Aorta (tissue), 5 donors: Measurements from ENCODE around the gene VTI1A. TPM values are rescaled to one million over a fixed set of nuclear protein-coding genes. Genes with fewer than 3 reads are reported as not detected.

Experiments
- ATAC-seq: fragments of 200-7000 bp; cut with Tn5 transposase; one replicate; pipeline ENCODE4 v1.9.1; 2022; ENCODE audit warnings: moderate library complexity; ENCODE audit not compliant: low FRiP score
- DNase-seq, 2 donors: peaks; one replicate each; pipeline ENCODE4 v3.0.0-alpha.2; 2020
- H3K27ac ChIP-seq, 2 donors: one replicate each; pipeline ENCODE4 v1.5.1; 2013; ENCODE audit warnings: low read length in 2 of 2, mild to moderate bottlenecking in 2 of 2, moderate library complexity in 2 of 2, control low read depth in 1 of 2, inconsistent platforms in 1 of 2, low read depth in 1 of 2
- H3K27me3 ChIP-seq, 2 donors: one replicate each; pipeline ENCODE4 v1.6.1; 2013; ENCODE audit warnings: control low read depth in 1 of 2, low read length in 1 of 2, mild to moderate bottlenecking in 1 of 2, moderate library complexity in 1 of 2; ENCODE audit not compliant: insufficient read depth in 2 of 2, control insufficient read depth in 1 of 2
- H3K36me3 ChIP-seq, 2 donors: one replicate each; pipeline ENCODE4 v1.6.1; 2013; ENCODE audit warnings: control low read depth in 1 of 2, low read length in 1 of 2, mild to moderate bottlenecking in 1 of 2; ENCODE audit not compliant: insufficient read depth in 2 of 2, control insufficient read depth in 1 of 2
- H3K4me1 ChIP-seq, 2 donors: one replicate each; pipeline ENCODE4 v1.6.1; 2013; ENCODE audit warnings: low read length in 2 of 2, control low read depth in 1 of 2, mild to moderate bottlenecking in 1 of 2, moderate library complexity in 1 of 2; ENCODE audit not compliant: insufficient read depth in 2 of 2, control insufficient read depth in 1 of 2
- H3K4me3 ChIP-seq, 2 donors: one replicate each; pipeline ENCODE4 v1.5.1; 2013; ENCODE audit warnings: low read length in 2 of 2, control low read depth in 1 of 2, mild to moderate bottlenecking in 1 of 2
- H3K9me3 ChIP-seq: one replicate; pipeline ENCODE4 v1.6.1; 2013; ENCODE audit warnings: mild to moderate bottlenecking, low read length; ENCODE audit not compliant: control insufficient read depth
- WGBS, 2 donors: extraction: QIAGEN DNeasy Blood & Tissue Kit; methylation state at CpG; one replicate each; pipeline ENCODE4 v1.1.7; 2013; 5-methylcytosine and 5-hydroxymethylcytosine counted together
- intact Hi-C, 2 donors: fragments of 100-400 bp; cut with DNase I; formaldehyde crosslinking; loops; one replicate each; pipeline versions ENCODE4 v1.14.2 to v1.15.0; 2022
- polyA plus RNA-seq, 2 donors: library from polyadenylated mRNA; stranded (reverse); fragments of 200-250 nt; gene quantifications; one replicate each; pipeline ENCODE4 v1.2.3, GENCODE V29; 2013
- total RNA-seq, 2 donors: library from RNA; stranded (reverse); fragmentation: NEBNext Ultra II Directional; extraction: Animal tissue kit (Norgen Biotek cat#: 25700); gene quantifications; one replicate each; pipeline ENCODE4 v1.2.1, GENCODE V29; 2021
- donor health status: healthy with polysubstance abuse.
- donor health status: Bipolar disorder and iron deficiency.
- donor health status: DM: no; HTN: no; CAD: no.
- donor health status: DM: no; HTN: no; CAD: no.
- donor health status: DM: yes; HTN: yes; CAD: no.

VTI1A gene
- total and polyA plus RNA-seq, 4 donors: 8.6 to 43.1 (median 23.2) TPM

DNA sequence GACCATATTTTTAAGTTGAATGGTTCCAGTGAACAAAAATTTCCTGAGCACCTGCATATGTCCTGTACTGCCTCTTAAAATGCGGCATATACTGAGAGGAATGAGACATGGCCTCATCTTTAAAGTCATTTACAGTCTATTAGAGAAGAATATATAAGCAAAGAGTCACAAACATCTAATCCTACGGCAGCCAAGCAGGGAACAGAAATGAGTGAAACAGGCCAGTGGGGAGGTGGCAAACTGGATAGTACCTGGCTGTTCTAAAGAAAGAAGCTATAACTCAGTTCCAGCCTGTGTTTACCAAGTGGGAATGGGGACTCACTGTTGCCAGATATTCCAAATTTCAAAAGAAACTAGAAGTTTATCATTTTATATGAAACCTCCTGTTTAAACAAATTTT, 211.4 kb downstream of the VTI1A start:
- DNase-seq: no peak
- Histone ChIP-seq H3K4me1 (no peaks in the 10 kb centered on the region), H3K27ac (no peak overlapping the region), H3K9me3 (no peaks in the 10 kb centered on the region), H3K4me3 (no peak overlapping the region), H3K27me3 (no peaks in the 10 kb centered on the region), H3K36me3 (no peaks in the 10 kb centered on the region)
- 93 to 97% methylated on average over 2 of the region's 2 CpGs for WGBS, 2 donors
- intact Hi-C loops: no loop called here
- no peak for ATAC-seq

DNA sequence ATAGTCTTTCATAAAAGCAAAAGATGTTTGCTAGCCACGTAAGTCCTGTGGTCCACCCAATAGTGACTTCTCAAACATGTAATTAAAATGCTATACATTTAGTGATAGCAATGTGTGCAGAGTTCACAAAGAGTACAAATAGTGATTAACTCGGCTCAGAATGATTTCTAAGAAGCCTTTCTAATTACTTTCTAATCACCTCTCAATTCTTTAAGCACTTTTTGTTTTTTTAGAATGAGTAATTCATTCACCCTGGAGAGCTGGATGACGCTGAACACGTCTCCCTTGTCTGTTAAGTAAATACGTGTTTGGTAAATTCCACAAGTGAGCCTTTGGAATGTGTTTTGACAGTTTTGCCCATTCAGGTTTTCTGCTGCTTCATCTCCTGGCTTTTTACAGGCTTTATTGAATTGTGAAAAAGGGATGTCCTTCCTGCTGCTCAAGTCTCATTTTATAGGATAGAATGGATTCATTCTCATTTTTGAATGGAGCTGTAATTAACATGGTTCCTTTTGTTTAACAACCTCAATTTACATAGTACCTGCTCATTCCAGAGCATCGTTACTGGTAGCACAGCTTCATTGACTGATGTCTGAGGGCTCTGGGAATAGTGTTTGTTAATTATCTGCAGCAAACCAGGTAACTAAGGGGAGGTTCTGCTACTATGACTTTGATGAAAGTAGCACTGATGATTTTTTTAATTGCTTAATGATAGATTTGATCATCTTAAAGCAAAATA, 212.1 kb downstream of the VTI1A start:
- intact Hi-C loops: no loop called here

DNA sequence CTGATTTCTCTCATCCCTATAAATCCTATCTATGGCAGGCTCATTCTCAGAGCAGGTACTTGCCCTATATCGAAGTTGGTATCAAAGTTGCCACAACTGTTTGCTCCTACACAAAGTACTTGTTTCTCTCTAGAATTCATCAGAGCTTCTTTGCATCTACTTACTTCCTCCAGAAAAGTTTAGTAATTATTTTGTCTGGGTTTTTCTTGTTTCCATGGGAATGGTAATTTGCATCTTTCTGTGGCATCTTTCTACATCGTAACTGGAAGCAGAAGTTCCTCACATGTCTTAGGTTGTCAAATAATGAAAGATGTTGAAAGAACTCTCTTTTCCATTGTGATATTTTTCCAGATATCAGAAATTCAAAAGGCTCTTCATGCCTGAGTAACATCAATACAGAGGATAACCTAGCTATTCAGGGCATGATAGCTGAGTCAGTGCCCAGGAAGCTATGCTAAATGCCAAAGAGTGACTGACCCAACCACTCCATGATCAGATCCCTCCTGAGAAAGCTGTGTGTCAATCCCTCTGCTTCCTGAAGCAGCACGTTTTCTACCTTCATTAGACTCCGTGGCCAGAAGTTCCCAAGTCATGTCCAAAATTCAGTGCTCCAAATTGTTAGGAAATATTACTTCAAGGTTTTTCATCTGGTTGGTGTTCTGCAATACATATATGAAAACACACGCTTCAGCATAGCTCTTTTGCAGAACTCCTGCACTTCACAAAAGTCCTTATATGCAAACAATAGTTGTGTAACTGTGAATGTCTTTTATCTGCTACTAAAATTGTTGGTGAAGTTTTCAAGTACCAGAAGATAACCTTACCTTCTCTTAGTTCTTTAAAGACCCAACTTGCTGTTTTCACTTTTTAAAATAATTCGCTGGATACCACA, 216.5 kb downstream of the VTI1A start:
- intact Hi-C loops: no loop called here
- no peak for ATAC-seq
- Histone ChIP-seq H3K9me3 (no peaks in the 10 kb centered on the region), H3K4me3 (no peak overlapping the region), H3K4me1 (no peaks in the 10 kb centered on the region), H3K27ac (no peak overlapping the region), H3K27me3 (no peaks in the 10 kb centered on the region), H3K36me3 (peaks cover 0 to 2% of the 10 kb centered on the region in 2 donors)
- no peak for DNase-seq
- 85% methylated on average over 6 of the region's 6 CpGs for WGBS, 2 donors

More for the DNA sequence above, 212.1 kb downstream of the VTI1A start:
- DNase-seq: no peak
- Histone ChIP-seq H3K27ac (no peak overlapping the region), H3K27me3 (no peaks in the 10 kb centered on the region), H3K36me3 (no peaks in the 10 kb centered on the region), H3K4me1 (no peaks in the 10 kb centered on the region), H3K4me3 (no peak overlapping the region), H3K9me3 (no peaks in the 10 kb centered on the region)
- 72 to 77% methylated on average over 6 of the region's 6 CpGs for WGBS, 2 donors
- no peak for ATAC-seq

DNA sequence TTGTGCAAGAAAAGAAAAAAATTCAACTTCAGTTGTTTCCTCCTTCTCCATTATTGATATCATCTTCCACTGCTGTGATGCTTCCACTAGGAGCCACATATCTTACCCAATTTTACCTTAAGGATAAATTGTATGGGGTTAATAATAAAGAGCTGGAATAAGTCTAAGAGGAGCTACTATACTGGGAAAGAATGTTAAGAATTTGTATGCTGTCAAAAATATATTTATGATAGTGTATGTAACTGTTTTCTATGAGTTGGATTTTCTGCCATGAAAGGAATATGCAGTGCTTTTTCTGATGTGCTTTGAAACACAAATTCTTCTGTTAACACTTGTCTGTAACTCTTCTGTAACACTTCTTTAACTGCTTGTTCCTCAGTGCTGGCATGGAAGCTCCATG, 219.1 kb downstream of the VTI1A start:
- no peak overlapping the region for H3K4me3 ChIP-seq
- DNase-seq: no peak
- ATAC-seq: no peak
- intact Hi-C loops: no loop called here
- no peaks in the 10 kb centered on the region for H3K27me3 ChIP-seq
- H3K27ac ChIP-seq: no peak overlapping the region
- peaks cover 2% of the 10 kb centered on the region in 2 donors for H3K36me3 ChIP-seq
- no peaks in the 10 kb centered on the region for H3K4me1 ChIP-seq
- H3K9me3 ChIP-seq: no peaks in the 10 kb centered on the region

DNA sequence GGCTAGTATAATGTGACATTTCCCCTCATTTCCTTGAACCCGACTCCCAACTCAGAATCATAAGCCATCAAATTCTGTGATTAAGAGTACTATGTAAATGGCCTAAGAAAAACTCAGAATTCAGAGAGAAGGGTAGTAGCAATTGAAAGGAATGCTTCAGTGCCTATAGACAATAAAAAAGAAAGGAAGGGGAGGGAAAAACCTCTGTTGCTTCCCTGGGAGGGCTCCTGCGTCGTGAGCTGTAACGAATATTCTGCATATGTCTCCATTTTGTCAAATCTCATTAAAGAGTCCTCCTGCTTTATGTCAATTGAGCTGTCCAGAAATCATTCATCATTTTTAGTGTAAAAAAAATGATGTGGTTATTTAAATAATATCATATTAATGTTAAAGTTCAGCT, 223.0 kb downstream of the VTI1A start:
- H3K36me3 ChIP-seq: peaks cover 2% of the 10 kb centered on the region in 2 donors

DNA sequence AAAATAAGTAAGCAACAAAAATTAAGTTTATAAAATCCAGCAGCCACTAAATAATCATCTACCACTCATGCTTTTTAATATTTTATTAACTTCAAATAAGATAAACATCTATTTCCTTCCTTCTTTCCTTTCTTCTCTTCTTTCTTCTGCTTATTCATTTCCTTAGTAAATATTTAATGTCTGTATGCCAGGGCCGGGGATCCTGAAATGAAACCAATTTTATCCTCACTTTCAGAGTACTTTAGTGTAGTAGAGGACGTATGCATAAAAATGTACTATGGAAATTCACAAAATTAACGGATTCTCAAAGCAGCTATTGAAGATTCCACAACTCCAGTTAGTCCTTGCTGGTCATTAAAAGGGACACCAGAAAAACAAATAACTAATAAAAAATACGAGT, 224.7 kb downstream of the VTI1A start:
- Histone ChIP-seq H3K9me3 (no peaks in the 10 kb centered on the region), H3K36me3 (peaks cover 2% of the 10 kb centered on the region in 2 donors), H3K4me1 (no peaks in the 10 kb centered on the region), H3K27me3 (no peaks in the 10 kb centered on the region), H3K4me3 (no peak overlapping the region), H3K27ac (no peak overlapping the region)
- intact Hi-C loops: no loop called here
- 93 to 95% methylated on average over 4 of the region's 4 CpGs for WGBS, 2 donors
- ATAC-seq (no peak), DNase-seq (no peak)

More for the DNA sequence above, 223.0 kb downstream of the VTI1A start:
- DNase-seq: no peak
- ATAC-seq: no peak
- Histone ChIP-seq H3K9me3 (no peaks in the 10 kb centered on the region), H3K27me3 (no peaks in the 10 kb centered on the region), H3K4me1 (no peaks in the 10 kb centered on the region), H3K4me3 (no peak overlapping the region), H3K27ac (no peak overlapping the region)
- intact Hi-C loops: no loop called here
- WGBS, 2 donors: 95 to 96% methylated on average over 4 of the region's 4 CpGs

DNA sequence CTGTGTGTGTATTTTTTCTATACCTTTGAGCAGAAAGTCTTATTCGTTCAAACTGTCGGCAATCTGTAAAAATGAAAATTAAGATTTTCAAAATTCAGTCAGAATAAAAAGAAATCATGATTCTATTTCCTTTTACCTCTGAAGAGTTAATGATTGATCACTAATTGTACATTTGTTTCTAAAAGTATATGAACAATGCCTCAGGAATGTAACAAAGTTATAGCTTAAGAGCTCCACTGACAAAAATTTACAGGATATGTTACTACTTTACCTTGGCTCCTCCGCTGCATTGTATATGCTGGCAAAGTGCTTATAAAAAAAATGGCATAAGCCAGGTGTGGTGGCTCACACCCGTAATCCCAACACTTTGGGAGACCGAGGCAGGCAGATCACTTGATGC, 225.7 kb downstream of the VTI1A start:
- ATAC-seq (no peak), DNase-seq (no peak)
- Histone ChIP-seq H3K9me3 (no peaks in the 10 kb centered on the region), H3K36me3 (peaks cover 2% of the 10 kb centered on the region in 2 donors), H3K27me3 (no peaks in the 10 kb centered on the region), H3K4me1 (no peaks in the 10 kb centered on the region), H3K27ac (no peak overlapping the region), H3K4me3 (no peak overlapping the region)
- WGBS, 2 donors: 96 to 97% methylated on average over 5 of the region's 5 CpGs
- intact Hi-C loops: no loop called here

DNA sequence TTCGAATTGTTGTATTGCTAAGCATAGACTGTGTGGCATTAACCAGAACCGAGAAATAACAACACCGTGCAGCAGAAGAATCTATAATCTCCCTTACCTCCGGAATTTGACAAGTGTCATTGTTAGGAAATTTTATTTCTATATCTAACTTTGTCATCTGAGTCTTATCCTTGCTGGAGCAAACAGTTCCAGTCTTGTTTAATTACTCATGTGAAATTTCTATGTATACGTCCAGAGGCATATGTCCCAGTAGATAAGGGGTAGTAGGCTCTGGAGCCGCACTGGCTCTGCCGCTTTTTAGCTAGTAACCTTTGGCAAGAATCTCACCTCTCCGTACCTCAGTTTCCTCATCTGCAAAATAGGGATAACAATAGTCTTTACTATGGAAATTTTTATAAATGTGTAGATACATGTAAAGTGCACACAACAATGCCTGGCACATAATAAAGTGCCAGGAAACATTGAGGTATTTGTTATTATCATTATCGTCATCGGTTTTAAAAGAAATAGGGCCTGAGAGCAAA, 228.6 kb downstream of the VTI1A start:
- no peaks in the 10 kb centered on the region for H3K4me1 ChIP-seq
- H3K27ac ChIP-seq: no peak overlapping the region
- ATAC-seq (no peak), DNase-seq (no peak)
- H3K9me3 ChIP-seq: no peaks in the 10 kb centered on the region
- WGBS, 2 donors: 91 to 94% methylated on average over 10 of the region's 10 CpGs
- intact Hi-C loops: no loop called here
- no peak overlapping the region for H3K4me3 ChIP-seq
- no peaks in the 10 kb centered on the region for H3K27me3 ChIP-seq
- H3K36me3 ChIP-seq: no peaks in the 10 kb centered on the region
